Parathyroid adenoma (tissue), 2 donors: Measurements from ENCODE around the gene PTPRM.

ENCODE experiments used
- H2AFZ ChIP-seq: fragments of 300-600 bp; sonication (generic); one replicate; pipeline ENCODE4 v1.7.0; 2017; ENCODE audit warnings: antibody characterized with exemption, mild to moderate bottlenecking
- H3K27ac ChIP-seq: fragments of 300-600 bp; sonication (generic); one replicate; pipeline ENCODE4 v1.7.0; 2017
- H3K27me3 ChIP-seq: fragments of 300-600 bp; sonication (generic); one replicate; pipeline ENCODE4 v1.7.0; 2017; ENCODE audit warnings: low read length; ENCODE audit not compliant: control insufficient read depth, insufficient read depth
- H3K36me3 ChIP-seq: fragments of 300-600 bp; sonication (generic); one replicate; pipeline ENCODE4 v1.7.0; 2017; ENCODE audit warnings: low read length; ENCODE audit not compliant: control insufficient read depth, insufficient read depth
- H3K4me1 ChIP-seq: fragments of 300-600 bp; sonication (generic); one replicate; pipeline ENCODE4 v1.7.0; 2017; ENCODE audit warnings: control low read depth
- H3K4me2 ChIP-seq: fragments of 300-600 bp; sonication (generic); one replicate; pipeline ENCODE4 v1.7.0; 2017; ENCODE audit warnings: low read length
- H3K4me3 ChIP-seq: fragments of 300-600 bp; sonication (generic); one replicate; pipeline ENCODE4 v1.7.0; 2017; ENCODE audit warnings: low read depth, low read length
- H3K79me2 ChIP-seq: fragments of 300-600 bp; sonication (generic); one replicate; pipeline ENCODE4 v1.7.0; 2017; ENCODE audit warnings: control low read depth
- H3K9ac ChIP-seq: fragments of 300-600 bp; sonication (generic); one replicate; pipeline ENCODE4 v1.7.0; 2017; ENCODE audit warnings: mild to moderate bottlenecking
- H3K9me3 ChIP-seq: fragments of 300-600 bp; sonication (generic); one replicate; pipeline ENCODE4 v1.7.0; 2017; ENCODE audit warnings: low read length; ENCODE audit not compliant: control insufficient read depth
- CTCF ChIP-seq: fragments of 300-600 bp; sonication (generic); IDR thresholded peaks from one replicate; pipeline ENCODE4 v1.7.0; 2017; ENCODE audit warnings: antibody characterized with exemption, mild to moderate bottlenecking
- donor health status: primary hyperparathyroidism.

PTPRM gene

GRCh38 chr18:8142932-8143331 is 575.8 kb downstream of the PTPRM start:
- H3K36me3 ChIP-seq = no peaks in the 10 kb centered on the region
- no peak overlapping the region for H3K4me3 ChIP-seq
- no peaks in the 10 kb centered on the region for H3K79me2 ChIP-seq
- H2AFZ ChIP-seq = no peak overlapping the region
- TF ChIP-seq CTCF = no peak
- H3K4me1 ChIP-seq = no peaks in the 10 kb centered on the region
- H3K9ac ChIP-seq = no peak overlapping the region
- H3K9me3 ChIP-seq = no peaks in the 10 kb centered on the region
- H3K27ac ChIP-seq = no peak overlapping the region
- no peak overlapping the region for H3K4me2 ChIP-seq
- no peaks in the 10 kb centered on the region for H3K27me3 ChIP-seq

GRCh38 chr18:8151181-8151580 is 584.1 kb downstream of the PTPRM start:
- H3K36me3 ChIP-seq = no peaks in the 10 kb centered on the region
- H3K4me1 ChIP-seq = no peaks in the 10 kb centered on the region
- H2AFZ ChIP-seq = no peak overlapping the region
- H3K79me2 ChIP-seq = no peaks in the 10 kb centered on the region
- no peak overlapping the region for H3K9ac ChIP-seq
- H3K9me3 ChIP-seq = no peaks in the 10 kb centered on the region
- no peak for TF ChIP-seq CTCF
- no peak overlapping the region for H3K4me3 ChIP-seq
- no peak overlapping the region for H3K27ac ChIP-seq
- no peaks in the 10 kb centered on the region for H3K27me3 ChIP-seq
- H3K4me2 ChIP-seq = no peak overlapping the region

GRCh38 chr18:8153887-8154583 is 586.9 kb downstream of the PTPRM start:
- TF ChIP-seq CTCF = no peak
- Histone ChIP-seq H3K4me1 (no peaks in the 10 kb centered on the region), H3K79me2 (no peaks in the 10 kb centered on the region), H2AFZ (no peak overlapping the region), H3K4me2 (no peak overlapping the region), H3K27ac (no peak overlapping the region), H3K27me3 (no peaks in the 10 kb centered on the region), H3K9me3 (no peaks in the 10 kb centered on the region), H3K4me3 (no peak overlapping the region), H3K36me3 (no peaks in the 10 kb centered on the region), H3K9ac (no peak overlapping the region)

- H2AFZ ChIP-seq = no peak overlapping the region
- no peak overlapping the region for H3K4me2 ChIP-seq
- H3K27ac ChIP-seq = no peak overlapping the region
- no peaks in the 10 kb centered on the region for H3K36me3 ChIP-seq
- no peaks in the 10 kb centered on the region for H3K9me3 ChIP-seq
- no peaks in the 10 kb centered on the region for H3K4me1 ChIP-seq
- no peaks in the 10 kb centered on the region for H3K79me2 ChIP-seq
- no peaks in the 10 kb centered on the region for H3K27me3 ChIP-seq
- TF ChIP-seq CTCF = no peak
- H3K9ac ChIP-seq = no peak overlapping the region
- H3K4me3 ChIP-seq = no peak overlapping the region
Measured at GRCh38 chr18:8162802-8163201, 595.7 kb downstream of the PTPRM start.
